HG03066 (cell line): ENCODE results near the gene TOMM40L.
"Not testable (repeated sequence)": the region's sequence is repeated elsewhere in the genome, so short reads cannot be mapped to it uniquely, and the experiment has no call there.

Experiments
- ATAC-seq: cut with Tn5 transposase; IDR thresholded peaks from one replicate; pipeline ENCODE4 v1.9.1; 2021; ENCODE audit warnings: low read depth; ENCODE audit not compliant: unreplicated experiment

The TOMM40L gene

GRCh38 chr1:161250100-161250499 is 24.2 kb downstream of the TOMM40L start:
- ATAC-seq = not testable (repeated sequence)

GRCh38 chr1:161250829-161251228 is 25.0 kb downstream of the TOMM40L start:
- ATAC-seq = no peak

DNA sequence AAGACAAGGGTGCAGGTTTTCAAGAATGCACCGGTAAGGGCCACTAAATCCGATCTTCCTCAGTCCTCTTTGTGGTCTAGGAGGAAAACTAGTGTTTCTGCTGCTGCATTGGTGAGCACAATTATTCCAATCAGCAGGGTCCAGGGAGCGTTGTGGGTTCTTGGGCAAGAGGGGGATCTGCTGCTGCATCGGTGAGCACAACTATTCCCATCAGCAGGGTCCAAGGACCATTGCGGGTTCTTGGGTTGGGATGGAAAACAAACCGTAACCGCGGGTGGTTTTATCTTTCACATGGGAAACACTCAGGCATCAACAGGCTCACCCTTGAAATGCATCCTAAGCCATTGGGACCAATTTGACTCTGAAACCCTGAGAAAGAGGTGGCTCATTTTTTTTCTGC is 25.7 kb downstream of the TOMM40L start:
- no peak for ATAC-seq

- ATAC-seq = not testable (repeated sequence)
These were observed 29.4 kb downstream of the TOMM40L start for GRCh38 chr1:161255302-161255701.

DNA sequence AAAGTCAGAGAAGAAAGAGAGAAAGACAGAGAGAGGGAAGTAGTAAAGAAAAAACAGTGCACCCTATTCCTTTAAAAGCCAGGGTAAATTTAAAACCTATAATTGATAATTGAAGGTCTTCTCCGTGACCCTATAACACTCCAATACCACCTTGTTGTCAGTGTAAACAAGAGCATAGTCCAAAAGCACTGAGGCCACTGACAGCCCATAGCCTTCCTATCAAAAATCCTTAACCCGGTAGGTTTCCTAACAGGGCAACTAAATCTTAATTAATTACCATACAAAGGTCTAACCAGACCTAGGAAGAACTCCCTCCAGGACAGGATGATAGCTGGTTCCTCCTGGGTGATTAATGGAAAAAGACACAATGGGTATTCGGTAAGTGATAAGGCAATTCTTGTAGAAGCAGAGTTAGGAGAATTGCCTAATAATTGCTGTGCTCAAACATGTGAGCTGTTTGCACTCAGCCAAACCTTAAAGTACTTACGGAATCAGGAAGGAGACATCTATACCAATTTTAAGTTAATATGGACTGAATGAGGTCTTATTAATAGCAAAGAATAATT is 30.2 kb downstream of the TOMM40L start:
- not testable (repeated sequence) for ATAC-seq

DNA sequence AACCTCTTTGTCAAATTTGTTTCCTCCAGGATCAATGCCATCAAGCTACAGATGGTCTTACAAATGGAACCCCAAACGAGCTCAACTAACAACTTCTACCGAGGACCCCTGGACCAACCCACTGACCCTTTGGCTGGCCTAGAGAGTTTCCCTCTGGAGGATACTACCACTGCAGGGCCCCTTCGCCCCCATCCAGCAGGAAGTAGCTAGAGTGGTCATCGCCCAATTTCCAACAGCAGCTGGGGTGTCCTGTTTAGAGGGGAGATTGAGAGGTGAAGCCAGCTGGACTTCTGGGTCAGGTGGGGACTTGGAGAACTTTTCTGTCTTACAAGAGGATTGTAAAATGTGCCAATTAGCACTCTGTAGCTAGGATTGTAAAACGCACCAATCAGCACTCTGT is 31.2 kb downstream of the TOMM40L start:
- ATAC-seq = not testable (repeated sequence)

- ATAC-seq = no peak
These were observed 32.8 kb downstream of the TOMM40L start, which contains the start of gene PCP4L1 for GRCh38 chr1:161258439-161259344. Gene PCP4L1, plus strand, starts transcription at chr1:161258745. Its CDS starts 230 bp downstream, at chr1:161258975.

DNA sequence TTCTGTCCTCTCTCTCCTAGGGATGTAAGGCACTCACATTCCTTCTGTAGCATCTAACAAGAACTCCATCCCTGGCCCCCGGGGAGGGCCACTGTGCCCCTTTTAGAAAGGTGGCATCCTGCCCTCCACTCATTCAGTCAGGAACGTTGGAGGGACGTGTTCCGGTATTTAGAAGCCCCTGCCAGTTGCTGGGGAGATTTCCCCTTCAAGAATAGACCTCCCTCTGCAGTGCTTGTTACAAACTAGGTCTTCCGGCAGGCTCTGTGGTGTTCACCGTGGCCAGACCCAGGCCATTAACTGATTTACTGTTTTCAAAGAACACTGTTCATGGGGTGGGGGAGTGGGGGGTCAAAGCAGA is 33.5 kb downstream of the TOMM40L start:
- ATAC-seq = no peak

DNA sequence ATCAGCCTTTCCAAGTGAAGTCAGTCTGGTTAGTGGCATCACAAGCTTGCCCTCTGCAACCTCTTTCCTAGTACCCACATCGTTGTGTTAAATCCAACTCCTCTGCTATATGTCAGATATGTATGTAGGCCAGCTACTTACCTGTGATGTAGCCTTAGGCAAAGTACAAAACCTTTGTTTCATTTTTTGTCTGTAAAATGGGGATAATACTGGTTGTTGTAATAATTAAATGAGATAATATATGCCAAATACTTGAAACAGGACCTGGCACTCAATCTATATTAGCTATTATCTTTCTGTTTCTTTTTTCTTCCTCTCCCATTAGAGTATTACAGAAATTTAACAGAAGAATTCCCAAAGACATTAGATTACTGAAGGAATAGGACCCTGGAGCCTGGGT is 33.9 kb downstream of the TOMM40L start:
- ATAC-seq = no peak

DNA sequence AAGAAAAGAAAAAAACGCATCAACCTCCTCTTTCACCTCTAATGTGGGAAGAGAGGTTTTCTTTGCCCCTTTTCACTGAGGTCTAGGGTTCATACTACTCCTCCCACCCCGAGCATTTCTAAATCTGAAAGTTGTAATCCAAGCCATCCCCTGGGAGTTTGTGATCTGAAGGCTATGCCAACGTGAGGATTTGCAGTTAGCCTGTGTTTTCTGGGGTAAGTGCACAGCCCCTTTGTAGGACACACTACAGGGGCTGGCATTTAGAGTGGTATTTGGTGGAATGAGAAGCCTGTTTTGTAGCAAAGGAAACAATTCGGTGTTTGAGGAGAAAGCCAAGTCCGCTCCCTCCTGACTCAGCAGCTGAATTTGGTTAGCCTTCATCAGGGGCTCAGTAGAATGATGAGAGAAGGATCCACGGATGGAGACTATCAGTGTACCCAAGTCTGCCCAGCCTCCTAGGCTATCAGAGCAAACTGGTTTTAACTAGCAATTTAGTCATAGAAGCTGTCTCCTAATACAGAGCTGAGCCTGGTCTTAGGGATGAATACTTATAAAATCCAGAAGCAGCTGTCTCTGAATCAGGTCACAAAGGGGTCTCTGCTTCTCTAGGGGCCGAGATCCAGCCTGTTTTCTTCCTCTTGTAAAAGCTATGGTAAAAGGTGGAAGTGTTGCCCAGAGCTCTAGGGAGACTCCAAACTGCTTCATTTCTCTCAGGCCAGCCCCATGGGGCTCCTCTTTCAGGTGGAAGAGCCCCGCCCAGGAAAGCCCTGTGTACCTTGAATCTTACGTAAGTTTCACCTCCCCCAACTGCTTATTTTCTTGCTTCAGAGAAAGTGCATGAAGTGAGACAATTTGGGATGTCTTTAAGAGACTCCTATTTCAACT is 34.8 kb downstream of the TOMM40L start:
- ATAC-seq = no peak

GRCh38 chr1:161261261-161262235 is 35.7 kb downstream of the TOMM40L start:
- ATAC-seq = no peak

- ATAC-seq = no peak
These were observed 39.4 kb downstream of the TOMM40L start for GRCh38 chr1:161265305-161265704.

GRCh38 chr1:161266202-161266601 is 40.3 kb downstream of the TOMM40L start:
- no peak for ATAC-seq

DNA sequence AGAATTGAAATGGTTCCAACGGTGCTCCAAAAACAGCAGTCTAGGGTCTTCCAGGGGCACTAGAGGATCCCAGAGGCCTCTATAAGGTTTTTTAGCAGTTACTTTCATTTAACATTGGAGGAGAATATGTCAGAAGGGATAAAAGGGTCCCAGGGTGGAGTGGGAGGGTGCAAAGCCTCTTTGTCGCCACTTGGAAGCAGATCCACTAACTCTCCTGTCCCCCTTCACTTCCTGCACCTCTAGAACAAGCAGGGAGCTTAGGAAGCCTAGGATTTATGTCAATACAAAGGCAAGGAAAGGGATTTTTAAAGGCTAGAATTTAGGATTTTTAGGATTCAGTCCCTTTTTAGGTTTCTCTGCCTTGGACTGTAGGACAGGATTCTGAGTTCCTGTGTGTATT is 41.0 kb downstream of the TOMM40L start:
- ATAC-seq = no peak

GRCh38 chr1:161267321-161267720 is 41.5 kb downstream of the TOMM40L start:
- ATAC-seq = no peak

DNA sequence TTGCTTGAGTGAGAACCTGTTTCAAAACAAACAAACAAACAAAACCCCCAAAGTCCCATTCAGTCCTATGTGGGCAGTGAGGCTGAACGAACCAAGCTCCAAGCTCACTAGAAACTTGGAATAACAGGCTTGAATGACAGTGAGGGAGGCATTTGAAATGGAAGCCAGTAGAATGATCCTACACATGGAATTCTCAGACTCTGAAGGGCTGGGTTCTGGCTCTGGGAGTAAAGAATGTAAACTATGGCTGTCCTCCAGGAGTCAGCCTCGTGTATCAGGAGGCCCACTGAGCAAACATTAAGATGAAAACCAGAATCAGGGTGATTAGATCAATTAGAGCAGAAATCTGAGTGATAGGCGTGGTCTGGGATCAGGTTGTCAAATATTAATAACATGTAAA is 47.5 kb downstream of the TOMM40L start:
- no peak for ATAC-seq

GRCh38 chr1:161274874-161275273 is 49.0 kb downstream of the TOMM40L start:
- no peak for ATAC-seq
